ENCODE measurements around the gene CCDC60.

The CCDC60 gene

GRCh38 chr12:119375075-119375882, 40.8 kb downstream of the CCDC60 start:
- no peak for TF ChIP-seq CTCF (IDR thresholded peaks at IDR 0.05; ENCODE audit: borderline replicate concordance, control extremely low read depth, extremely low read depth, insufficient read depth, missing control alignments)
- DNase-seq (ENCODE audit: low spot score), result no peak
- in situ Hi-C loops (cut with MboI; ENCODE audit: low sequenced_read_pairs, unreplicated experiment), result no loop called here

- in situ Hi-C loops (cut with MboI; ENCODE audit: low sequenced_read_pairs, unreplicated experiment), result no loop called here
- no peak for DNase-seq (ENCODE audit: low spot score)
- TF ChIP-seq CTCF (IDR thresholded peaks at IDR 0.05; ENCODE audit: borderline replicate concordance, control extremely low read depth, extremely low read depth, insufficient read depth, missing control alignments), result no peak
Observed at GRCh38 chr12:119375883-119376190, 41.3 kb downstream of the CCDC60 start.

- no peak for TF ChIP-seq CTCF (IDR thresholded peaks at IDR 0.05; ENCODE audit: borderline replicate concordance, control extremely low read depth, extremely low read depth, insufficient read depth, missing control alignments)
- DNase-seq (ENCODE audit: low spot score), result no peak
- in situ Hi-C loops (cut with MboI; ENCODE audit: low sequenced_read_pairs, unreplicated experiment), result no loop called here
Observed at GRCh38 chr12:119378903-119379302, 44.4 kb downstream of the CCDC60 start.

- TF ChIP-seq CTCF (IDR thresholded peaks at IDR 0.05; ENCODE audit: borderline replicate concordance, control extremely low read depth, extremely low read depth, insufficient read depth, missing control alignments), result no peak
- in situ Hi-C loops (cut with MboI; ENCODE audit: low sequenced_read_pairs, unreplicated experiment), result no loop called here
- no peak for DNase-seq (ENCODE audit: low spot score)
Observed at GRCh38 chr12:119381471-119382235, 47.1 kb downstream of the CCDC60 start.

- no peak for DNase-seq (ENCODE audit: low spot score)
- in situ Hi-C loops (cut with MboI; ENCODE audit: low sequenced_read_pairs, unreplicated experiment), result no loop called here
- no peak for TF ChIP-seq CTCF (IDR thresholded peaks at IDR 0.05; ENCODE audit: borderline replicate concordance, control extremely low read depth, extremely low read depth, insufficient read depth, missing control alignments)
Observed at GRCh38 chr12:119383206-119383605, 48.7 kb downstream of the CCDC60 start.

- TF ChIP-seq CTCF (IDR thresholded peaks at IDR 0.05; ENCODE audit: borderline replicate concordance, control extremely low read depth, extremely low read depth, insufficient read depth, missing control alignments), result no peak
- DNase-seq (ENCODE audit: low spot score), result no peak
- in situ Hi-C loops (cut with MboI; ENCODE audit: low sequenced_read_pairs, unreplicated experiment), result no loop called here
Observed at GRCh38 chr12:119384340-119384739, 49.8 kb downstream of the CCDC60 start.
